ENCODE measurements around the gene GRIA1.

The GRIA1 gene

GRCh38 chr5:153745778-153746395, 255.4 kb downstream of the GRIA1 start:
- DNase-seq = no peak

GRCh38 chr5:153746440-153746839, 256.0 kb downstream of the GRIA1 start:
- DNase-seq = no peak

GRCh38 chr5:153748823-153749222, 258.4 kb downstream of the GRIA1 start:
- DNase-seq = no peak

GRCh38 chr5:153749960-153750359, 259.5 kb downstream of the GRIA1 start:
- peak in 1 of 2 experiments; percentile 76 for DNase-seq

- peak in 1 of 2 experiments; percentile 4 for DNase-seq
Measured at GRCh38 chr5:153751251-153751650, 260.8 kb downstream of the GRIA1 start.

- DNase-seq = no peak
Measured at GRCh38 chr5:153752890-153753289, 262.4 kb downstream of the GRIA1 start.

- DNase-seq = no peak
Measured at GRCh38 chr5:153753645-153754432, 263.4 kb downstream of the GRIA1 start.

GRCh38 chr5:153755913-153756500, 265.5 kb downstream of the GRIA1 start:
- DNase-seq = no peak

GRCh38 chr5:153756540-153756939, 266.1 kb downstream of the GRIA1 start:
- peak in 1 of 2 experiments; percentile 28 for DNase-seq

- no peak for DNase-seq
Measured at GRCh38 chr5:153765987-153766386, 275.5 kb downstream of the GRIA1 start.

GRCh38 chr5:153767221-153768188, 277.0 kb downstream of the GRIA1 start:
- DNase-seq = no peak

GRCh38 chr5:153770066-153770465, 279.6 kb downstream of the GRIA1 start:
- DNase-seq = no peak

GRCh38 chr5:153774686-153775085, 284.2 kb downstream of the GRIA1 start:
- DNase-seq = peak in 1 of 2 experiments; percentile 37

- no peak for DNase-seq
Measured at GRCh38 chr5:153775923-153776322, 285.5 kb downstream of the GRIA1 start.

GRCh38 chr5:153777681-153778581, 287.5 kb downstream of the GRIA1 start:
- DNase-seq = no peak

GRCh38 chr5:153779836-153780235, 289.4 kb downstream of the GRIA1 start:
- DNase-seq = no peak

- no peak for DNase-seq
Measured at GRCh38 chr5:153780876-153781705, 290.6 kb downstream of the GRIA1 start.

- no peak for DNase-seq
Measured at GRCh38 chr5:153782589-153783361, 292.3 kb downstream of the GRIA1 start.

GRCh38 chr5:153783362-153783658, 292.8 kb downstream of the GRIA1 start:
- no peak for DNase-seq

GRCh38 chr5:153784277-153784676, 293.8 kb downstream of the GRIA1 start:
- no peak for DNase-seq

Data from NCI-H446 (cell line).